Thyroid gland (tissue), 4 donors: ENCODE results near the gene SLC22A4.

Experiments
- CTCF ChIP-seq, 6 experiments: fragments of 200-600 bp in 3 of 6; fragments of 450-650 bp in 3 of 6; sonication (generic) in 3 of 6; IDR thresholded peaks; one replicate each; pipeline ENCODE4 v1.5.1; 2016 to 2019; ENCODE audit warnings: antibody characterized with exemption in 6 of 6, mild to moderate bottlenecking in 2 of 6, inconsistent platforms in 1 of 6, moderate library complexity in 1 of 6
- POLR2A ChIP-seq, 2 donors: fragments of 450-650 bp; IDR thresholded peaks; one replicate each; pipeline ENCODE4 v1.6.1; 2017; ENCODE audit warnings: antibody characterized with exemption in 2 of 2, mild to moderate bottlenecking in 2 of 2, moderate library complexity in 1 of 2

- no peak for TF ChIP-seq CTCF (IDR thresholded peaks at IDR 0.05)
- no peak for TF ChIP-seq POLR2A (IDR thresholded peaks at IDR 0.05)
Observed at GRCh38 chr5:132327252-132327955, 33.2 kb downstream of the SLC22A4 start.
